ENCODE results near the gene NHLRC4. TPM values are rescaled to one million over a fixed set of nuclear protein-coding genes. Genes with fewer than 3 reads are reported as not detected.

NHLRC4 gene
- total RNA-seq, 1 donor from 2014 or later: 1.1 TPM

- no peak for DNase-seq
- intact Hi-C loops (cut with micrococcal nuclease): no loop called here
- H3K4me3 Mint-ChIP-seq: no peak overlapping the region
- no peak overlapping the region for H3K27ac Mint-ChIP-seq
- H3K9me3 Mint-ChIP-seq: no peaks in the 10 kb centered on the region
- H3K27me3 Mint-ChIP-seq: no peaks in the 10 kb centered on the region
- H3K36me3 Mint-ChIP-seq (ENCODE audit: low read depth): no peaks in the 10 kb centered on the region
- H3K4me1 Mint-ChIP-seq: peaks cover 13% of the 10 kb centered on the region
These were observed 8.8 kb downstream of the NHLRC4 start for GRCh38 chr16:575354-576196.

GRCh38 chr16:576197-576822 lies 9.5 kb downstream of the NHLRC4 start:
- H3K4me1 Mint-ChIP-seq: peaks cover 5% of the 10 kb centered on the region
- intact Hi-C loops (cut with micrococcal nuclease): no loop called here

GRCh38 chr16:576823-577201 lies 10.0 kb downstream of the NHLRC4 start:
- Mint-ChIP-seq H3K4me3 (no peak overlapping the region), H3K4me1 (peaks cover 2% of the 10 kb centered on the region), H3K27me3 (no peaks in the 10 kb centered on the region), H3K27ac (no peak overlapping the region), H3K36me3 (ENCODE audit: low read depth) (no peaks in the 10 kb centered on the region), H3K9me3 (no peaks in the 10 kb centered on the region)
- DNase-seq: no peak
- intact Hi-C loops (cut with micrococcal nuclease): no loop called here

More at GRCh38 chr16:576197-576822, 9.5 kb downstream of the NHLRC4 start:
- Mint-ChIP-seq H3K27ac (no peak overlapping the region), H3K4me3 (no peak overlapping the region), H3K9me3 (no peaks in the 10 kb centered on the region), H3K27me3 (no peaks in the 10 kb centered on the region), H3K36me3 (ENCODE audit: low read depth) (no peaks in the 10 kb centered on the region)
- no peak for DNase-seq

DNA sequence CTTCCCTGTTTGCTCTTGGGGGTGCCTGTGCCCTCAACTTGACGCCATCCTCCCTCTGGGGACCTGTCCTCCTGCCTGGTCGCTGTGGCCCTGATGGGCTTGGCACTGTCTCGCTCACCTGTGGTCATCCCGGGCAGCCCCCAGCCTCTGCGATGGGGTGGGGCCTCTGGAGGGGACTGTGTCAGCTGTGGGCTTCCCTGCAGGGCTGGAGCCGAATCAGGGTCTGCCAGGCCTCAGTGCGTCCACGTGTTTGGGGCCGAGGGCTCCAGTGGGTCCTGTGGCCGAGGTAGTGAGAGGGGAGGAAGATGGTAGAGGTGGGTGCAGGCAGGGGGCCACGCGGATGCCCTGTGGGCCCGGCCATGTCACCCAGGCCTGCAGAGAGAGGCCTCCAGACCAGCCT lies 11.0 kb downstream of the NHLRC4 start:
- Mint-ChIP-seq H3K27ac (no peak overlapping the region), H3K36me3 (ENCODE audit: low read depth) (no peaks in the 10 kb centered on the region)
- intact Hi-C loops (cut with micrococcal nuclease): no loop called here

GRCh38 chr16:578232-578869 lies 11.5 kb downstream of the NHLRC4 start:
- Mint-ChIP-seq H3K27ac (no peak overlapping the region), H3K4me1 (peaks cover 2% of the 10 kb centered on the region), H3K36me3 (ENCODE audit: low read depth) (no peaks in the 10 kb centered on the region), H3K4me3 (no peak overlapping the region), H3K27me3 (no peaks in the 10 kb centered on the region), H3K9me3 (no peaks in the 10 kb centered on the region)
- intact Hi-C loops (cut with micrococcal nuclease): no loop called here
- no peak for DNase-seq

More for the DNA sequence above, 11.0 kb downstream of the NHLRC4 start:
- Mint-ChIP-seq H3K9me3 (no peaks in the 10 kb centered on the region), H3K4me1 (peaks cover 2% of the 10 kb centered on the region), H3K27me3 (no peaks in the 10 kb centered on the region), H3K4me3 (no peak overlapping the region)
- DNase-seq: no peak

- Mint-ChIP-seq H3K9me3 (no peaks in the 10 kb centered on the region), H3K36me3 (ENCODE audit: low read depth) (no peaks in the 10 kb centered on the region), H3K4me3 (no peak overlapping the region), H3K4me1 (peaks cover 2% of the 10 kb centered on the region), H3K27me3 (no peaks in the 10 kb centered on the region), H3K27ac (no peak overlapping the region)
- intact Hi-C loops (cut with micrococcal nuclease): no loop called here
- peak; percentile 82 for DNase-seq
These were observed 12.1 kb downstream of the NHLRC4 start for GRCh38 chr16:578870-579405.

GRCh38 chr16:580141-580945 lies 13.5 kb downstream of the NHLRC4 start:
- H3K27ac Mint-ChIP-seq: no peak overlapping the region
- no peak for DNase-seq
- peaks cover 2% of the 10 kb centered on the region for H3K4me1 Mint-ChIP-seq
- intact Hi-C loops (cut with micrococcal nuclease): no loop called here
- H3K27me3 Mint-ChIP-seq: no peaks in the 10 kb centered on the region
- no peaks in the 10 kb centered on the region for H3K36me3 Mint-ChIP-seq (ENCODE audit: low read depth)
- no peak overlapping the region for H3K4me3 Mint-ChIP-seq
- H3K9me3 Mint-ChIP-seq: no peaks in the 10 kb centered on the region

- no peak overlapping the region for H3K4me3 Mint-ChIP-seq
- intact Hi-C loops (cut with micrococcal nuclease): no loop called here
- H3K36me3 Mint-ChIP-seq (ENCODE audit: low read depth): no peaks in the 10 kb centered on the region
- H3K27me3 Mint-ChIP-seq: no peaks in the 10 kb centered on the region
- DNase-seq: no peak
- H3K4me1 Mint-ChIP-seq: peaks cover 2% of the 10 kb centered on the region
- no peak overlapping the region for H3K27ac Mint-ChIP-seq
- no peaks in the 10 kb centered on the region for H3K9me3 Mint-ChIP-seq
These were observed 14.2 kb downstream of the NHLRC4 start for GRCh38 chr16:580946-581498.

GRCh38 chr16:582218-582613 lies 15.4 kb downstream of the NHLRC4 start:
- no peak overlapping the region for H3K4me3 Mint-ChIP-seq
- H3K36me3 Mint-ChIP-seq (ENCODE audit: low read depth): no peaks in the 10 kb centered on the region

GRCh38 chr16:582614-583331 lies 16.0 kb downstream of the NHLRC4 start:
- peaks cover 3% of the 10 kb centered on the region for H3K4me1 Mint-ChIP-seq
- H3K36me3 Mint-ChIP-seq (ENCODE audit: low read depth): peaks cover 2% of the 10 kb centered on the region
- no peaks in the 10 kb centered on the region for H3K27me3 Mint-ChIP-seq
- H3K27ac Mint-ChIP-seq: no peak overlapping the region
- no peak for DNase-seq
- no peak overlapping the region for H3K4me3 Mint-ChIP-seq
- no peaks in the 10 kb centered on the region for H3K9me3 Mint-ChIP-seq
- intact Hi-C loops (cut with micrococcal nuclease): no loop called here

More at GRCh38 chr16:582218-582613, 15.4 kb downstream of the NHLRC4 start:
- intact Hi-C loops (cut with micrococcal nuclease): no loop called here
- peaks cover under 1% of the 10 kb centered on the region for H3K4me1 Mint-ChIP-seq
- no peaks in the 10 kb centered on the region for H3K9me3 Mint-ChIP-seq
- H3K27ac Mint-ChIP-seq: no peak overlapping the region
- DNase-seq: no peak
- no peaks in the 10 kb centered on the region for H3K27me3 Mint-ChIP-seq

- peaks cover 3% of the 10 kb centered on the region for H3K4me1 Mint-ChIP-seq
- DNase-seq: no peak
- H3K27ac Mint-ChIP-seq: no peak overlapping the region
- H3K36me3 Mint-ChIP-seq (ENCODE audit: low read depth): peaks cover 5% of the 10 kb centered on the region
- H3K27me3 Mint-ChIP-seq: no peaks in the 10 kb centered on the region
- H3K4me3 Mint-ChIP-seq: no peak overlapping the region
- no peaks in the 10 kb centered on the region for H3K9me3 Mint-ChIP-seq
- intact Hi-C loops (cut with micrococcal nuclease): no loop called here
These were observed 16.6 kb downstream of the NHLRC4 start for GRCh38 chr16:583470-583814.

DNA sequence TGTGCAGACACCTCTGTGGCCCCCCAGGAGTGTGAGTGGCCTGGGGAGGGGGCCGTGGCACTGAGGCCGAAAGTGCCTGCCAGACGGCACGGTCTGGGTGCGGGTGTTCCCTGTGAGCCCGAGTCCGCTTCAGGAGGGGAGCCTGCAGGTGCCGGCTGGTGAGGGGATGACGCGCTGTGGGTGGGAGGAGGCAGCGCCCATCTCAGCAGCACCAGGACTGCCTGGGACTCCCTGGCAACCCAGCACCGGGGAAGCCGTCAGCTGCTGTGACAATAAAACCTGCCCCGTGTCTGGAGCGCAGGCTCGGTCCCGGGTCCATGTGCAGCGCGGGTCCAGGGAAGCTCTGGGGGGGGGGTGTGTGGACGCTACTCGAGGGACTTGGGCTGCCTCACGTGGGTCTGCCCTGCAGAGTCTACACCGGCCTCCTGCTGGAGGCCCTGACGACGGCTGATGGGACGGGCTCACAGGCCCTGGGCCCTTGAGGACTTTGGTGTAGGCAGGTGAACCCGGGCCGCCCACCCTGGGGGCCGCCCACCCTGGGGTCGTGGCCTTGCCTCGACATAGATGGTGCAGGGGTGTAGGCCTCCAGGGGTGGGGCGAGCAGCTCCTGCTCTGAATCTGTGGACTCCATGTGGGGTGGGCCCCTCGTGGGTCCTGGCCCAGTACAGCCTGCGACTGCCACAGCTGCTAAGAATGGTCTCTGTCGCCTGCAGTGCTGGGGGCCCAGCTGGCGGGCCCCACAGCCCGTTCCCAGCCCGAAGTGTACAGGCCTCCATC lies 17.2 kb downstream of the NHLRC4 start:
- DNase-seq: no peak
- Mint-ChIP-seq H3K9me3 (no peaks in the 10 kb centered on the region), H3K27me3 (no peaks in the 10 kb centered on the region), H3K4me1 (peaks cover 3% of the 10 kb centered on the region), H3K4me3 (no peak overlapping the region), H3K27ac (no peak overlapping the region), H3K36me3 (ENCODE audit: low read depth) (peaks cover 5% of the 10 kb centered on the region)
- intact Hi-C loops (cut with micrococcal nuclease): no loop called here

All from activated CD4-positive, alpha-beta T cell treated with anti-CD3 and anti-CD28 coated beads, Interleukin-2, amount 10 ng/mL, durations not matched to agents 24 days and 14 days (primary cell).